SHP77 (cell line): ENCODE data around the gene HOMER1.

ENCODE experiments used
- DNase-seq, 2 experiments: peaks; one replicate each; lab custom pipeline; 2025; lab: John Stamatoyannopoulos, UW

Gene HOMER1, protein sequence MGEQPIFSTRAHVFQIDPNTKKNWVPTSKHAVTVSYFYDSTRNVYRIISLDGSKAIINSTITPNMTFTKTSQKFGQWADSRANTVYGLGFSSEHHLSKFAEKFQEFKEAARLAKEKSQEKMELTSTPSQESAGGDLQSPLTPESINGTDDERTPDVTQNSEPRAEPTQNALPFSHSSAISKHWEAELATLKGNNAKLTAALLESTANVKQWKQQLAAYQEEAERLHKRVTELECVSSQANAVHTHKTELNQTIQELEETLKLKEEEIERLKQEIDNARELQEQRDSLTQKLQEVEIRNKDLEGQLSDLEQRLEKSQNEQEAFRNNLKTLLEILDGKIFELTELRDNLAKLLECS

DNA sequence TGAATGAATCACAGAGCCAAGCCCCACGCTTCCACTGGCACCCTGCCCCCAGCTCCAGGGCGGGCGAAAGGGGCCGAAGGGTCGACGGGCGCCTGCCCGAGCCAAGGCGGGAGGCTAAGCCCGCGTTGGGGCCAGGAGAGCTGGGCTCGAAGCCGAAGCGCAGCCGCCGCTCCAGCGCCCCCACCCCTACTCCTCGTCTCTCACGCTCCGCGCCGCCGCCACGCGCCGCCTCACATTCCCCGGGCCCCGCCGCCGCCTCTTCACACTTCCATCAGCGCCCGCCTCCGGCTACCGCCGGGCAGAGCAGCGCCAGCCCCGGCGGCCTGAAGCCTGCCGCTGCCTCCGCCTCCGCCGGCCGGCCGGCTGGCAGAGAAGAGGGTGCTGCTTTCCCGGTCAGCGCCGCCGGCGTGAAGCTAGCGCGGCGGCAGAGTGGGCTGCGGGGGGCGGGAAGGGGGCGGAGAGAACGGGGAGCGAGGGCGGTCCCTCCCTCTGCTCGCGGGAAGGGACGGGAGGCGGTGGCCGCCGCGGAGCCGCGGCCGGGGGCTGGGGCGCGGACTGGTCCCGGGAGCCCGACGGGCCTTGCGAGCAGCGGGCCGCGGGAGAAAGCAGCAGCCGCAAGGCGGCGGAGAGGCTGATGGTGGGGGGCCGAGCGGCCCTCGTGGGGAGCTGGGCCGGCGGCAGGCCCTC lies at the start of gene HOMER1:
HOMER1 (minus strand) TSS at position 431 of the 687 bp plus-strand sequence. CDS start 1,360 bp downstream, outside the sequence.
- peak; percentile 65 to 82 for DNase-seq

DNA sequence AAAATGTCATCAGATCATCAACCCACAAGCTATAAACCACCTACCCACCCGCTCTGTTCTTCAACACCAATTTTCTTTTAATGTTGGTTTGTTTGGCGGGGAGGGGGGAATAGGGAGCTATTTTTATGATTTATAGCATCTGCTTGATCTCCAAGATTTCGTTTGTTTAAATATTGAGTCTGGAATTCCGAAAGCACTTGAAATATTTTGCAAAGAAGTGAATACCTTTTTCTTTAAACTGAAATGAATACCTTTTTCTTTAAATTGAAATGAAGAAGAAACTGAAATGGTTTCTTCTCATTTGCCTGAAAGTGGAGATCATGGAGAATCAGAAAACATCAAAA lies 49.3 kb upstream of the HOMER1 start:
- no peak for DNase-seq

DNA sequence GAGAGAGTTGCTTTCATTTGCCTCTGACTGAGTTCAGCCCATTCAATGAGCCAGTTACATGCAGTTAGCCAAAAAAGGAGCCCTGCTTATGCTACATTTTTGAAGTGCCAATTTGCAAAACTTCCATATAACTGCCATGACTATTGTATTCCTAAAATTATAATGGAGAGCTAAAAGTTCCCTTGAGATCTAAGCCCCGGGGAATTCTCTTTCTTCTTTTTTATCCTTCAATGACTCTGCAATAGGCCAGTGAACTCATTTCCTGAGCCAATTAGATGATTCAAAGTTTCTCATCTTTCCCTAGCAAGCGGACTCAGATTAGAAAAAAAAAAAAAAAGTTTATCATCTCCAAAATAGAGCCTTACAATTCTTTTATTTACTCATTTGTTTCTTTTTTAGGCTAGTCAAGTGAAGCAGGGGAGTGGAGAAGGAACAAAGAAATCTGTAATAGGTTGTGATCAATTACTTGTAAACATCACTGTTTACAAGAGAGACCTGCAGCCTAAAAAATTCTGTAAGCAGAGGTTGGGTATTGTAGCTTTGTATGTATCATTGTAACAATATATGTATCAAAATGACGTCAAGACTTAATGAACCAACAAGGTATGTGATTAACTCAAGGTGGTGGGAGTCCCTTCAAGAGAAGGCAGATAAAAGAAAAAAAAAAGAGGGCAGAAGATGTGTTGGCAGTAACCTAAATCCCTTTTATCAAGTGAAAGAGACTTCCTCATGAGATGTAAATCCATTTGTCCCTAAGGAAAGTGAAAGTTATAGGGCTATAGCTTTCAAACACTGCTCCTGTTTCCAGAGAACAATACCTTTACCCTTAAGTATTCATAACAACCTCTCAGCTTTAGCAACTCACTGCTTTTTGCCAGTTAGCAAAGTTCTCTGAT lies 48.7 kb upstream of the HOMER1 start:
- no peak for DNase-seq

DNA sequence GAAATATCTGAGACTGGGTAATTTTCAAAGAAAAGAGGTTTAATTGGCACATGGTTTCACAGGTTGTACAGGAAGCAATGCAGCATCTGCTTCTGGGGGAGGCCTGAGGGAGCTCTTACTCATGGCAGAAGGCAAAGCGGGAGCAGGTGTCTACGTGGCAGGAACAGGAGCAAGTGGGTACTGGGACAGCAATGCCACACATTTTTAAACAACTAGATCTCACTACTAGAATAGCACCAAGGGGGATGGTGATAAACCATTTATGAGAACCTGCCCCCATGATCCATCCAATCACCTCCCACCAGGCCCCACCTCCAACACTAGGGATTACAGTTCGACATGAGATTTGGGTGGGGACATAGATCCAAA lies 47.6 kb upstream of the HOMER1 start:
- no peak for DNase-seq

DNA sequence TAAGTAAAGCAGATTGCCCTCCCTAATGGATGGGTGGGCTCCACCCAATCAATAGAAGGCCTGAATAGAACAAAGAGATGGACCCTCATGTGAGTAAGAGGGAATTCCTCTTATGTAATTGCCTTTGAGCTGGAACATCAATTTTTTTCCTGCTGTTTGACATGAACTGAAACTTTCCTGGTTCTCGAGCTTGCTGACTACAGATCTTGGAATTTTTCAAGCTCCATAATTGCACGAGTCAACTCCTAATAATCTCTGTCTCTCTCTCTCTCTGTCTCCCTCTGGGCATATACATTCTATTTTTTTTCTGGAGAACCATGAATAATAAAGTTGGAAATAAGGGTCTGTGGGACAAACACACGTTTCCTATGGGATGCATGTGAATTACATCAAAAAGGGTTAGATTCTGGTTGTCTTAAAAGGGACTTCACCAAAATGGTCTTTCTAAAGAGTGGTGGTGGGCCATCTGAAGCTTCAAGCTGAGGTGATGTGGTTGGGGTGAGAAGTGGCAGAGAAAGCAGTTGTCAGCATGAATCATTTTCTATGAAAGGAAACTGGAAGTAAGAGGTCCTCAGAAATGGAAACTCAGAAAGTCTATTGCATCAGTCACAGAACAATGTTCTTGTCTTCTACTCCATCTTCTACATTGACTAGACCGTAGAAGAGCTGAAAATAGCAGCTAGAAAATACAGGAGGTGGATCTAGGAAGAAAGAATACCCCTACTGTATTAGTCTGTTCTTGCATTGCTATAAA lies 47.0 kb upstream of the HOMER1 start:
- DNase-seq: no peak

DNA sequence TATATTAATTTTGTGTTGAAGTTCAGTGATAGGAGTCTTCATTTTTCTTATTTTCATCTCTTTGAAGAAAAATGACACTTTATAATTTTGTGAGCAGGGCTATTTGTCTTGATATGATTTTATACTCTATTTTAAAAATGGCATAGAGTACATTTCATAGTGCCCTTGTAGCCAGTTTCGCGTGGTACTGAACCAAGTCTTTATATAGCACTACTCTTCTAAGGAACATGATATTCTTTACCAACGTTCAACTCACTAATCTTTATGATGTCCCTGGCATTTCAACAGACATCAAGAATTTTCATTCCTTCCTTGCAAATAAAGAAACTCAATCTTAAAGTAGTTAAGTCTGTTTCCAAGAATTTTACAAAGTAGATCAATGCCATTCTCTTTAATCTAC lies 41.5 kb upstream of the HOMER1 start:
- no peak for DNase-seq

DNA sequence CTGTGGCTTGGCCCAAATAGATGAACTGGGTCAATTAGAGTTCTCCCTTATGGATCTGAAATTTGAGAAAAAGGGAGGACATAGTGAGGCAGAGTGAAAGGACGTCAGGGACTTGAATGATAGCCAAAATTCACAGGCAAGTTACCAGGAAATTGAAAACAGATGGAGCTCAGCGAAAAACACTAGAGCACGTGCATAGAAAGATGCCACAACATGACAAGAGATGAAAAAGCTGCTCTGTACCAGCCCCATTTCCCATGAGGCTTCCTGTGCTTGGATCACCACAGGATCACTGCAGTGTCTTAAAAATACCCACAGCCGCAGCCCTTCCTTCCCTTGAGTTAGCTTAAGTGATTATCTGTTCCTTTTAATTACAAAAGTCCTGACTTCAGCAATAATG lies 39.0 kb upstream of the HOMER1 start:
- no peak for DNase-seq

DNA sequence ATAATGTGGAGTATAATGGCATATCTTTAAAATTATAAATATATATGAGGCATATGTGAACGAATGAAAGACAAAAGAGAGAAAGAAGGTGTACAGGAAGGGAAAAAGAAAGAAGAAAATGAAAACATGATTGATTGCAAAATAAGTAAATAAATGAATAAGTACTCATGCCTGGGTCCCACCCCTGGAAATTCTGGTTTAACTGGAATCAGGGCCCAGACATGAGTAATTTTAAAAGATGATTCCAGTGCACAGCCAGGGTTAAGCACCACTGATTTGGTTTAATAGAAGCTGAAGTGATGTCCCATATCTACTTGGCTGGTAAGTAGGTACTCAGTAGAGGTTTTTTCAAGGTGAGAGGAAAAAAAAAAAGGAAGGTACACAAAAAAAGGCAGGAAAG lies 34.0 kb upstream of the HOMER1 start:
- no peak for DNase-seq

DNA sequence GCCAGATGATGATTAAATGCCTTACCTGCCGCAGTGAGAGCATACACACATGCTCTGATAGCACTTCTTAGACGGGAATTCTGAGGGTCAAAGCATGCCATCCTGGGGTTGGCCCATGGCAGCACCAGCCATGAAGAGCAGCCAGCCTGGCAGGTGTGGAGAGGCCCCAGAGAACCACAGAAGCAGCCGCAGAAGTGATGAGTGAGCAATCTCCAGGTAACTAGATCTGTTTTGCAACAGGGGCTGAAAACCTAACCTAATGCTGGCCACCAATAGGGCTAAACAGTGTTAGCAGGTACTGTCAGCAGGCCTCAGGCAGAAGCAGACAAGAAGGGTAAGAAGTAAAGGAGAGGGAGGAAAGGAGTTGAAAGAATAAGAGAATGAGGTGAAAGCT lies 33.5 kb upstream of the HOMER1 start:
- no peak for DNase-seq

DNA sequence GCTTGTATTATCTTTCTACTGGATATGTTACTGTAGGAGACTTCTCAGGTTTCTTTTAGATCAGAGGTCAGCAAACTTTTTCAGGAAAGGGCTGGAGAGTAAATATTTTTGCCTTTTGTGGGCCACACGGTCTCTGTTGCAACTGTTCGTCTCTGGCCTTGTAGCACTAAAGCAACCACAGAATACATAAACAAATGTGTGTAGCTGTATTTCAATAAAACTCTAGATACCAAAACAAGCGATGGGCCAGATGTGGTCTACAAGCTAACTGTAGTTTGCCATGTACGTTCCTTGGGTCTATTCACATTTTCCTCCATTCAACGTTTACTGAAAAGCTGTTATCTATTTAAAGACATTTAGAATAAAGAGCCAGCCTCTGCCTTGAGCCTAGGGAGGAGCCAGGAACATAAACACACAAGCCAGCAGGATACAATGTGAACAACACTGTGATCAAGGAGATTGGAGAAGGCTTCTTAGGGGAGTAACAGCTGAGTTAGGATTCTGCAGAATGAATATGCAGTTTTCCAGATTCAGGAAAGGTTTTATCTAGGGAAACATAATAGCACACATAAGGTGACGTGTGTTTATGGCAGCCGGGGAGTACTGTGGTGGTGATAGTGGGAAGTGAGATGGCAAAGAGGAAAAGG lies 33.0 kb upstream of the HOMER1 start:
- no peak for DNase-seq

DNA sequence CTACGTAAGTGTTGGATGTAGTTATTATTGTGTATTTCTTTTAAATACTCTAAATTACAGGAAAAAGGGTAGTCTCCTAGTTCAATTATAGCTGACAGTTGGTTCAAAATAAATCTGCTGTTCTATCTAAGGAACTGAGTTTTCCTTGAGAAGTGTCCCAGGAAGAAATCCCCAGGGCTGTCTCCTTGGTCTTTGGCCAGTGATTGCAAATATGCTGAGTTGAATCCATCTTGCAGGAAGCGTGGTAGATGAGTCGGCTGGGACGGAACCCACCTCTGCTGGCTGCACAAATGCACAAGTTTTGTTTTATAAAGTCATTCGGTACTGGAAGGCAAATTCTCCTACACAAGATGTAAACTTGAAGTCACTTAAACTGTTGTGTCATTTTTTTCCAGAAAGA lies 30.2 kb upstream of the HOMER1 start:
- no peak for DNase-seq

DNA sequence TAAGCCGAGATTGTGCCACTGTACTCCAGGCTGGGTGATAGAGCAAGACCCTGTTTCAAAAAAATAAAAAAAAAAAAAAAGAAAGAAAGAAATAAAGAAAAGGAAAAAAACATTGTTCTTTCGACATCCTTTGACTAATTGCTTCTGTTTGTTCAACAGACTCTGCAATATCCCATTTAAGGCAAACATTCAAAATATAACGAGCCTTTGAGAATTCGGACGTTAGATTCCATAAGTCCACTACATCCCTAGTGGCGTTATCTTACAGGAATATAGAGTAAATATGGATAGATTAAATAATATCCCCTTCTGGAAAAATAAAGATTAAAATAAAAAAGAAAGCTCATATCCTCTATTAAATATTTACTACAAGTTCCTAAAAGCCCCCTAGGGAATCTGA lies 27.0 kb upstream of the HOMER1 start:
- DNase-seq: no peak

DNA sequence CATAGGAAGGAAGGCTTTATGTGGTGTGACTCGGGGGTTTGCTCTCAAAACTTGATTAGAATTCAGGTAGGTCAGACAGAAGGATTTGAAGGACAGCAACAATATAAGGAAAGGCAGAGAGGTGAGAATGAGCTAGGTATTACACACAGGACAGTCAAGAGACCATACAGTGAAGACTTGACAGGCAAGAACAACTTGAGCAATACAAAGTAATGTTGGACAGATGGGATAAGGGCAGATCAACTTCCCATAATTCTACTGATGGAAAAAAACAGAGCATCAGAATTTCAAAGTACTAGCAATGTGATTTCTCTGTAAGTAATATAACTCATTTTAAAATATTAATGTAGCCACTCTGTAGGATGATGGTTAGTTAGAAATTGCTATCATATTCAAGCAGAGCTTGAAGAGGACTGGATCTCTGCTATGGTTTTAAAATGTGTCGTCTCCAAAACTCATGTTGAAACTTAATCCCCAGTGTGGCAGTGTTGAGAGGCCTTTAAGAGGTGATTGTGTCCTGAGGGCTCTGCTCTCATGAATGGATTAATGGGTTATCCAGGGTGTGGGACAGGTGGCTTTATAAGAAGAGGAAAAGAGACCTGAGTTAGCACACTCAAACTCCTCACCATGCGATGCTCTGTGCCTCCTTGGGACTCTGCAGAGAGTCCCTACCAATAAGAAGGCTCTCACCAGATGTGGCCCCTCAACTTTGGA lies 22.4 kb upstream of the HOMER1 start:
- DNase-seq: no peak

DNA sequence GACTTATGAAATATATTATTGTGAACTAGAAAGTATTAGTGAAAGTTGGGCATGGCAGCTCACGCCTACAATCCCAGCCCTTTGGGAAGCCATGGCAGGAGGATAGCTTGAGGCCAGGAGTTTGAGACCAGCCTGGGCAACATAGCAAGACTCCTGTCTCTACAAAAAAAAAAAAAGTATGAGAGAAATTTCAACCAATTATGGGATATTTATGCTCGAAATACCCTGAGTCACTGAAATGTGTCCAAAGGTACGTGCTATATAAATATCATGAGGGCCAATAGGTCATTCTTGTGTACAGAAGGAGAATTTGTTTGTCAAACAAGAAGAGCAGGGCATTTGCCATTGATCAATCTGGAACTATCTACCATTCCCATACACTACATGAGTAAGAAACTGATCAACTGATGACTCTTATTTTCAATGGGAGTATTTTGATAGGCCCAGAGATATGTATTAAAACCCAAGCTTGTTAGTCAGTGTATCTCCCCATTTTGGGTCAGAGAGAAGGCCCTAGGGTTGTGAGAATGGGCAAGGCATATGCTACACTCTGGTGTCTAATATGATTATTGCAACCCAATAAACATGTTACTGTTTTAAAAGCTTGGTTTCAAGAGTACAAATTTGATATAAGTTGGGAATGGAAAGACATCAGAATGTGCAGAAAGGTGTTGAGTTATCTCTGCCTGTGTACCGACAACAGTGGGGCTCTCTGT lies 21.7 kb upstream of the HOMER1 start:
- DNase-seq: no peak

DNA sequence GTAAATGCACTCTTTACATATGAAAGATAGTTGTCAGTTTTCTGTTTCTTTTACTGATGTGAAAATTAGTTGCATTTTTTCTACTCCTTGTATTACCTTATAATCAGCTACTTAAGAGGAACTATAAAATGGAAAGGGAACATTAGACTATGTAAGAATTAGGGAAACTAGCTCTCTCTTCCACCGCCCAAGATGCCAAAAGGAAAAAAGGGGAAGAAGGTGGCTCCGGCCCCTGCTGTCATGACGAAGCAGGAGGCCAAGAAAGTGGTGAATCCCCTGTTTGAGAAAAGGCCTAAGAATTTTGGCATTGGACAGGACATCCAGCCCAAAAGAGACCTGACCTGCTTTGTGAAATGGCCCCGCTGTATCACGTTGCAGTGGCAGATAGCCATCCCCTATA lies 15.2 kb upstream of the HOMER1 start:
- no peak for DNase-seq

DNA sequence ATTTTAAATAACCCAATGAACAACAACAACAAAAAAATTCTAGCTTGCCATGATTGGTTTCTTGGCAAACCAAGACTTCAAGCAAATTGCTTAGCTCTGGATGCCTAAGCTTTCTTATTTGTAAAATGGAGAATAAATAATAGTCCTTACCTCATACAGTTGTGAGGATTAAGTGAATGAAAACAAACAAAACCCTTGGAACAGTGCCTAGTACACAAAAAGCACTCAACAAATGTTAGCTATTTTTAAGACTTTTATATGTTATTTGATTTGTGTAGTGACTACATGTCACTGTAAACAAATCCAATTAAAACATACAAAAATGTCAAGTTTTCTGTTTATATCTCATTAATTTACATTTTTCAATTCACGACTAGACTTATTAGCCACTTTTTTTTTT lies 13.5 kb upstream of the HOMER1 start:
- no peak for DNase-seq

DNA sequence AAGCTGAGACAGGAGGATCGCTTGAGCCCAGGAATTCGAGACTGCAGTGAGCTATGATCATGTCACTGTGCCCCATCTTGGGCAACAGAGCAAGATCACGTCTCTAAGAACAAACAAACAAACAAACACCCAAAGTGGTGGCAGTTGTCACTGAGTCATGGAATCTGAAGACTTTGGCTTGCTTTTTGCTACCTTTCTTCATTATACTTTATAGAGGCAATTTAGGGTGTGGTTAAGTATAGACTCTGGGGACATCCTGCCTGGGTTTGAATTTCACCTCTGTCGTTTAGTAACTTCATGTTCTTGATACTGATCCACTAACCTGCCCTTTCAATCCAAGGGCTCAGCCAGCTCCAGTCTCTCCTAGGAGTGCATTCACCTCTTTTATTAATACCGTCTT lies 13.0 kb upstream of the HOMER1 start:
- DNase-seq: no peak

DNA sequence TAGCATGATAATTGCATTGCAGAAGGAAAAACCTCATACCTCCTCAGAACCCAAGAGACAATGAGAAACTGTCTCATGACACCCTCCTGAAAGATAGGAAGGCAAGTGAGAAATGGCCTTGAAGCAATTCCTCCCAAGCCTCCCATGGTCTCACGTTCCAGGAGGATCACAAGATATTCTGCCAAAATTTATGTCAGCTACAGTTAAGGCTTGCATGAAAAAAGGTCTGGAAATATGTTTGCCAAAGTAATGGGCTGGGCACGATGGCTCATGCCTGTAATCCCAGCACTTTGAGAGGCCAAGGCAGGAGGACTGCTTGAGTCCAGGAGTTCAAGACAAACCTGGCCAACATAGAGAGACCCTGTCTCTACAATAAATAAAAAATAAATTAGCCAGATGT lies 12.6 kb upstream of the HOMER1 start:
- no peak for DNase-seq

DNA sequence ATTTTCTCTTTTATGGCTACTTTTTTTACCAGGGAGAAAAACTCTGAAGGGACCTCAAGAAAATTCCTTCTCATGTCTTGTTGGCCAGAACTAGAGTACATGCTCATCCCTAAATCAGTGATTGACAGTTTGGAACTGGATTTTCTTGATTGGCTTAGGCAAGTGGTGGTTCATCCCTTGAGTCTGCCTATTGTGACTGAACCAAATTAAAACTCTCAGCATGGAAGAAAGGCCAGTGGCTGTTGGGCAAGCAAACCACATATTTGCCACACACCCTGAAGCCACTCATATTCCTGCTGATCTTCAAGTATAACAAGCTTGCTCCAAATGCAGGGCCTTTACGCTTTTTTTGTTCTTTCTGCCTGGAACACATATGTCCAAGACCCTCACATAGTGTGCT lies 7.2 kb upstream of the HOMER1 start:
- no peak for DNase-seq

DNA sequence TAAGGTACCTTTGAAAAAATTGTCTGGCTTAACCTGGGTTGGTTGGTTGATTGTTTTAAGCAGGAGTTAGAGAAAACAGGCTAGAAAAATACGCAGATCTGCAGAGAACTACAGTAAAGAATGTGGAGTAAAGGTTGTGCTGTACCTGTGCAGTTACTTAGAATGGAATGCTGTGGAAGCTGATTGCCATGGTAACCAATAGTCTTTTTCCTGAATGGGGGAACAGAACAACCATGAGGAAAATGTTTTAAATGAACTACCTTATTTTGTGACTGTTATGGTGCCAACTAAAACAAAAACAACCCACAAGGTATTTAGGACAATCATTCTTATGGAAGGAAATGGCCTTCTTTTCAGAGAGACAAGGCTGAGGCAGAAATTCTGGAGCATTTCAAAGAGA lies 4.8 kb upstream of the HOMER1 start:
- no peak for DNase-seq
